Measurements from ENCODE around the gene ZSCAN21.

GRCh38 chr7:100101016-100101862 is 51.7 kb downstream of the ZSCAN21 start, which contains the start of the genes AP4M1 and MCM7:
- TF ChIP-seq EZH2 (IDR thresholded peaks at IDR 0.05; ENCODE audit: insufficient read depth, poor library complexity, severe bottlenecking) = no peak
- no peak for TF ChIP-seq EZH2phosphoT487 (IDR thresholded peaks at IDR 0.05; ENCODE audit: insufficient read depth, low read depth)

Data from GM23248 (cell line).